GM18520 (cell line): ENCODE data around the gene BRSK1.

Experiments
- ATAC-seq: cut with Tn5 transposase; IDR thresholded peaks from one replicate; pipeline ENCODE4 v1.9.1; 2021; ENCODE audit not compliant: unreplicated experiment

BRSK1 gene

GRCh38 chr19:55303477-55303876 lies 19.7 kb downstream of the BRSK1 start:
- no peak for ATAC-seq

GRCh38 chr19:55304279-55304978 lies 20.6 kb downstream of the BRSK1 start:
- no peak for ATAC-seq

- no peak for ATAC-seq
Observed at GRCh38 chr19:55304980-55305379, 21.2 kb downstream of the BRSK1 start.

- ATAC-seq = no peak
Observed at GRCh38 chr19:55305491-55305890, 21.7 kb downstream of the BRSK1 start.

GRCh38 chr19:55305983-55306562 lies 22.3 kb downstream of the BRSK1 start:
- no peak for ATAC-seq

GRCh38 chr19:55306712-55307111 lies 22.9 kb downstream of the BRSK1 start:
- no peak for ATAC-seq

GRCh38 chr19:55308281-55308680 lies 24.5 kb downstream of the BRSK1 start:
- no peak for ATAC-seq

GRCh38 chr19:55309448-55309847 lies 25.7 kb downstream of the BRSK1 start:
- no peak for ATAC-seq

GRCh38 chr19:55310498-55310897 lies 26.7 kb downstream of the BRSK1 start:
- ATAC-seq = no peak

- no peak for ATAC-seq
Observed at GRCh38 chr19:55311397-55311796, 27.6 kb downstream of the BRSK1 start.

GRCh38 chr19:55311797-55312196 lies 28.0 kb downstream of the BRSK1 start:
- ATAC-seq = no peak

- ATAC-seq = no peak
Observed at GRCh38 chr19:55312621-55313512, 29.1 kb downstream of the BRSK1 start.

GRCh38 chr19:55314396-55314795 lies 30.6 kb downstream of the BRSK1 start:
- no peak for ATAC-seq

GRCh38 chr19:55315956-55316525 lies 32.2 kb downstream of the BRSK1 start:
- no peak for ATAC-seq

GRCh38 chr19:55316646-55317045 lies 32.8 kb downstream of the BRSK1 start:
- no peak for ATAC-seq

- no peak for ATAC-seq
Observed at GRCh38 chr19:55319785-55320184, 36.0 kb downstream of the BRSK1 start.

GRCh38 chr19:55320844-55321419 lies 37.1 kb downstream of the BRSK1 start:
- ATAC-seq = no peak

GRCh38 chr19:55321466-55322137 lies 37.8 kb downstream of the BRSK1 start:
- no peak for ATAC-seq

- ATAC-seq = no peak
Observed at GRCh38 chr19:55322204-55322885, 38.5 kb downstream of the BRSK1 start.

- ATAC-seq = no peak
Observed at GRCh38 chr19:55324662-55325061, 40.9 kb downstream of the BRSK1 start.
